ENCODE results near the gene SPATA20.

- TF ChIP-seq CTCF (IDR thresholded peaks at IDR 0.05) (no peak), EP300 (IDR thresholded peaks at IDR 0.05; ENCODE audit: low read depth) (no peak), POLR2AphosphoS5 (IDR thresholded peaks at IDR 0.05) (no peak), POLR2A (IDR thresholded peaks at IDR 0.05) (no peak)
Measured at GRCh38 chr17:50531428-50532025, 15.4 kb upstream of the SPATA20 start.
